Activated CD8-positive, alpha-beta T cell treated with anti-CD3 and anti-CD28 coated beads, Interleukin-2, amount 10 ng/mL, durations not matched to agents 7 days and 5 days (primary cell): Measurements from ENCODE around the gene ATXN10. TPM values are rescaled to one million over a fixed set of nuclear protein-coding genes. Genes with fewer than 3 reads are reported as not detected.

Experiments
- ATAC-seq: fragments of 150-1000 bp; cut with Tn5 transposase; one replicate; pipeline ENCODE4 v1.10.0; 2021; ENCODE audit warnings: moderate library complexity
- CTCF ChIA-PET: fragments of 350-600 bp; sonication (Branson Sonifier 250); formaldehyde crosslinking; loops from one replicate; lab custom pipeline; 2021; ENCODE audit warnings: antibody characterized with exemption; lab: Charles Lee
- POLR2A ChIA-PET: fragments of 350-600 bp; sonication (Branson Sonifier 250); formaldehyde crosslinking; loops from one replicate; lab custom pipeline; 2021; ENCODE audit warnings: antibody characterized with exemption; lab: Charles Lee
- DNase-seq: peaks from one replicate; pipeline ENCODE4 v3.0.0-alpha.2; 2020
- H3K27ac Mint-ChIP-seq: one replicate; pipeline ENCODE4 v1.8.0; 2021; ENCODE audit warnings: mild to moderate bottlenecking, mixed read lengths
- H3K27me3 Mint-ChIP-seq: one replicate; pipeline ENCODE4 v1.8.0; 2021; ENCODE audit warnings: low read depth, mixed read lengths
- H3K36me3 Mint-ChIP-seq: one replicate; pipeline ENCODE4 v1.8.0; 2021; ENCODE audit warnings: low read depth, mixed read lengths
- H3K4me1 Mint-ChIP-seq: one replicate; pipeline ENCODE4 v1.8.0; 2021; ENCODE audit warnings: low read depth, mixed read lengths
- H3K4me3 Mint-ChIP-seq: one replicate; pipeline ENCODE4 v1.8.0; 2021; ENCODE audit warnings: mild to moderate bottlenecking, mixed read lengths
- H3K9me3 Mint-ChIP-seq: one replicate; pipeline ENCODE4 v1.8.0; 2022; ENCODE audit warnings: mixed read lengths; ENCODE audit not compliant: insufficient read depth
- total RNA-seq, 2 experiments: library from RNA; stranded (reverse); gene quantifications; one replicate each; pipeline ENCODE4 v1.2.3, GENCODE V29; 2021

ATXN10 gene
- total RNA-seq, 2 experiments from 2014 or later: 106 to 114 TPM

DNA sequence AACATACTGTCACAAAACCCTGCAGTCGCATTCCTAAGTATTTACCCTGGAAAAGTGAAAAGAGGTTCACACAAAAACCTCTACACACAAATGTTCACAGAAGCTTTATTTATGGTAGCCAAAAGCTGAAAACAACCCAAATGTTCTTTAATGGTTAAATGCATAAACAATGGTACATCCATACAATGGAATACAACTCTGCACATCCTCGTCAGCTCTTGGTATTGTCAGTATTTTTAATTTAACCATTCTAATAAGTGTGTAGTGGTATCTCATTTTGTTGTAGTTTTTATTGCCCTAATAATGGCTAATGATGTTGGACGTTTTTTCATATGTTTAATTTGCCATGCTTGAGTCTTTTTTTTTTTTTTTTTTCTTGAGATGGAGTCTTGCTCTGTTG lies 99.4 kb downstream of the ATXN10 start:
- ATAC-seq (no peak), DNase-seq (no peak)
- POLR2A ChIA-PET: no interaction called here
- H3K4me3 Mint-ChIP-seq: no peak overlapping the region
- H3K27me3 Mint-ChIP-seq: no peaks in the 10 kb centered on the region
- no peaks in the 10 kb centered on the region for H3K9me3 Mint-ChIP-seq
- CTCF ChIA-PET: no interaction called here
- no peaks in the 10 kb centered on the region for H3K4me1 Mint-ChIP-seq
- peaks cover 7% of the 10 kb centered on the region for H3K36me3 Mint-ChIP-seq
- no peak overlapping the region for H3K27ac Mint-ChIP-seq

GRCh38 chr22:45771711-45772110 lies 100.1 kb downstream of the ATXN10 start:
- DNase-seq (no peak), ATAC-seq (no peak)
- Mint-ChIP-seq H3K27me3 (no peaks in the 10 kb centered on the region), H3K27ac (no peak overlapping the region), H3K4me1 (no peaks in the 10 kb centered on the region), H3K4me3 (no peak overlapping the region), H3K9me3 (no peaks in the 10 kb centered on the region), H3K36me3 (peaks cover 7% of the 10 kb centered on the region)
- POLR2A ChIA-PET: no interaction called here
- CTCF ChIA-PET: no interaction called here

GRCh38 chr22:45772743-45773142 lies 101.1 kb downstream of the ATXN10 start:
- CTCF ChIA-PET: no interaction called here
- Mint-ChIP-seq H3K36me3 (peaks cover 7% of the 10 kb centered on the region), H3K4me3 (no peak overlapping the region), H3K27ac (no peak overlapping the region), H3K4me1 (no peaks in the 10 kb centered on the region), H3K27me3 (no peaks in the 10 kb centered on the region), H3K9me3 (no peaks in the 10 kb centered on the region)
- DNase-seq (no peak), ATAC-seq (no peak)
- POLR2A ChIA-PET: no interaction called here

DNA sequence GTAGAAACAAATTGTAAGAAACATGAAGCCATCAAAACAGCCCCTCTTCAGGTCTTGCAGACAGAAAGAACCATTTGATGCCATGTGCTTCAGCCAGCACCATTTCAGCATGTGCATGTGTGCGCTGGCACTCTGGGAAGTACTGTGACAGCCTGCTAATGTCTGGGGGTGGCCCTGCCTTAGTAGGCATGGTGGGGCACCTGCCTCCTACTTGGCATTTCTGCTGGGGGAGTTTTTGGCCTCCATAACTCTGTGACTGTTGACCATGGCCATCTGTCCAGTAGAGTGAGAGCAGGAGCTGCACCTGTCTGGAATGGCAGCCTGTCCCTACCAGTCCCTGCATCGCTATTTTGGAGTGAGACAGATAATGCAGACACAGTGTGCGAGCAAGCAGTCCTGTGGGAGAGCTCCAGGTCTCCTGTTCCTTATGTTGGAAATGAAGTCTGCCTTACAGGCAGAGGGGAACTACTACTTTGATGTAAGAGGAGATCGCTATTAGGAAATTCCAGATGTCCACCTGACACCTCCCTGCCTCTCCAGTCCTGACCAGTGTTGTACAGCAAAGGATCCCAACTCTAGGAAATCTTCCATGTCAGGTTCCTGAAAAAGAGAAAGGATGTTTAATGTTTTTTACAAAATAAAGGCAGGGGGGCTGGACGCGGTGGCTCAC lies 102.5 kb downstream of the ATXN10 start:
- H3K4me3 Mint-ChIP-seq: no peak overlapping the region
- ATAC-seq (no peak), DNase-seq (no peak)
- H3K27me3 Mint-ChIP-seq: no peaks in the 10 kb centered on the region
- POLR2A ChIA-PET: no interaction called here
- H3K4me1 Mint-ChIP-seq: no peaks in the 10 kb centered on the region
- CTCF ChIA-PET: no interaction called here
- peaks cover 6% of the 10 kb centered on the region for H3K36me3 Mint-ChIP-seq
- no peaks in the 10 kb centered on the region for H3K9me3 Mint-ChIP-seq
- H3K27ac Mint-ChIP-seq: no peak overlapping the region

GRCh38 chr22:45775062-45775461 lies 103.4 kb downstream of the ATXN10 start:
- no peak for ATAC-seq
- Mint-ChIP-seq H3K27ac (no peak overlapping the region), H3K4me1 (no peaks in the 10 kb centered on the region), H3K4me3 (no peak overlapping the region), H3K9me3 (no peaks in the 10 kb centered on the region), H3K27me3 (no peaks in the 10 kb centered on the region), H3K36me3 (peaks cover 3% of the 10 kb centered on the region)
- ChIA-PET POLR2A (no interaction called here), CTCF (no interaction called here)
- no peak for DNase-seq

GRCh38 chr22:45775569-45776312 lies 104.1 kb downstream of the ATXN10 start:
- no peak overlapping the region for H3K4me3 Mint-ChIP-seq
- ATAC-seq: no peak
- no peaks in the 10 kb centered on the region for H3K4me1 Mint-ChIP-seq
- ChIA-PET POLR2A (no interaction called here), CTCF (no interaction called here)
- H3K27me3 Mint-ChIP-seq: no peaks in the 10 kb centered on the region
- H3K27ac Mint-ChIP-seq: no peak overlapping the region
- H3K36me3 Mint-ChIP-seq: no peaks in the 10 kb centered on the region
- no peaks in the 10 kb centered on the region for H3K9me3 Mint-ChIP-seq
- DNase-seq: no peak

GRCh38 chr22:45776313-45776585 lies 104.6 kb downstream of the ATXN10 start:
- no peaks in the 10 kb centered on the region for H3K9me3 Mint-ChIP-seq
- no peaks in the 10 kb centered on the region for H3K27me3 Mint-ChIP-seq
- no peak for DNase-seq
- H3K4me3 Mint-ChIP-seq: no peak overlapping the region
- H3K36me3 Mint-ChIP-seq: no peaks in the 10 kb centered on the region
- no peaks in the 10 kb centered on the region for H3K4me1 Mint-ChIP-seq
- CTCF ChIA-PET: interaction anchor here (0.8 kb wide), 1 partner anchor 87 kb away, joined by 3 read pairs; no protein-coding TSS in a partner anchor
- no peak for ATAC-seq
- POLR2A ChIA-PET: interaction anchor here (0.7 kb wide), 1 partner anchor 221 kb away, joined by 3 read pairs; no protein-coding TSS in a partner anchor
- no peak overlapping the region for H3K27ac Mint-ChIP-seq

GRCh38 chr22:45777046-45777851 lies 105.6 kb downstream of the ATXN10 start:
- ChIA-PET CTCF (interaction anchor here (0.8 kb wide), 1 partner anchor 86 kb away, joined by 3 read pairs; no protein-coding TSS in a partner anchor), POLR2A (interaction anchor here (0.7 kb wide), 1 partner anchor 220 kb away, joined by 3 read pairs; no protein-coding TSS in a partner anchor)
- Mint-ChIP-seq H3K27ac (no peak overlapping the region), H3K4me3 (no peak overlapping the region), H3K9me3 (no peaks in the 10 kb centered on the region), H3K36me3 (no peaks in the 10 kb centered on the region), H3K4me1 (no peaks in the 10 kb centered on the region), H3K27me3 (no peaks in the 10 kb centered on the region)
- DNase-seq: no peak
- ATAC-seq: no peak

DNA sequence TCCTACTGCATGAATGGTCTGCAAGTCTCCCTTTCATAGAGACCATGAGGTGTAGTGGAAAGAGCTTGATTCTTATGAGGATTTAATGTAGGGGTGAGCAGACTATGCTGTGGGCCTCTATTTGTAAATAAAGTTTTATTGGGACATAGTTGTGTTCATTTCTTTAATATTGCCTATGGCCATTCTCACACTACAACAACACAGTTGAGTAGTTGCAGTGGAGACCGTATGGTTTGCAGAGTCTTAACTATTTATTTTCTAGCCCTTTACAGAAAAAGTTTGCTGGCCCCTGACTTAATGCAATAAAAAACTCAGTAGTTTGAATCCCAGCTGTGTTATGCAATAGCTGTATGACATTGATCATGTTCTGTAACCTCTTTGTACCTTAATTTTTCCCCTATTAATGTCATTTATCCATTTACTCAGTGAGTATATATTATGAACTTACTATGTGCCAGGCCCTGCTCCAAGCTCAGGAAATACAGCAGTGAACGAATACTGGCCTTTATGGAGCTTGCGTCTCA lies 106.3 kb downstream of the ATXN10 start:
- Mint-ChIP-seq H3K4me1 (no peaks in the 10 kb centered on the region), H3K4me3 (no peak overlapping the region), H3K27me3 (no peaks in the 10 kb centered on the region), H3K27ac (no peak overlapping the region), H3K36me3 (no peaks in the 10 kb centered on the region), H3K9me3 (no peaks in the 10 kb centered on the region)
- ATAC-seq (no peak), DNase-seq (no peak)
- ChIA-PET CTCF (interaction anchor here (1.0 kb wide), 1 partner anchor 39 kb away, joined by 3 read pairs; no protein-coding TSS in a partner anchor), POLR2A (no interaction called here)

- POLR2A ChIA-PET: no interaction called here
- H3K9me3 Mint-ChIP-seq: no peaks in the 10 kb centered on the region
- CTCF ChIA-PET: no interaction called here
- no peaks in the 10 kb centered on the region for H3K4me1 Mint-ChIP-seq
- H3K27me3 Mint-ChIP-seq: no peaks in the 10 kb centered on the region
- H3K4me3 Mint-ChIP-seq: no peak overlapping the region
- no peaks in the 10 kb centered on the region for H3K36me3 Mint-ChIP-seq
- no peak overlapping the region for H3K27ac Mint-ChIP-seq
- DNase-seq: no peak
- no peak for ATAC-seq
Observed at GRCh38 chr22:45781459-45781858, 109.8 kb downstream of the ATXN10 start.

DNA sequence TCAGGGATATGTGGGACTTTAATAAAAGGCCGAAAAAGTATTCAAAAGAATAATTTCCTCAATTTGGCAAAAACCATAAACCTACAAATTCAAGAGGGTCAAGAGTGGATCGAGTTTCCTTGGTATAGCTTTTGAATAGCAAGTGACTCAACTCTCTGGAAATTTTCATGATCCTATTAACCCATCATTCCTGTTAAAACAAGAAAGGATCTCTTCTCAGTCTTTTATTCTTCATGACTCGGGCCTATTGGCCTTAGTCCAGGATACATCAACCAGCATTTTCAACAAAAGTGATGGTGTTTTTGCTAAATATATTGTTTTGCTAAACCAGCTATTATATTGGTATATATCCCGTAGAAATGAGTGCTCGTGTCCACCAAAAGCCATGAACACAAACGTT lies 110.3 kb downstream of the ATXN10 start:
- Mint-ChIP-seq H3K4me3 (no peak overlapping the region), H3K27me3 (no peaks in the 10 kb centered on the region), H3K9me3 (no peaks in the 10 kb centered on the region), H3K36me3 (no peaks in the 10 kb centered on the region), H3K27ac (no peak overlapping the region), H3K4me1 (no peaks in the 10 kb centered on the region)
- ChIA-PET POLR2A (no interaction called here), CTCF (no interaction called here)
- ATAC-seq (no peak), DNase-seq (no peak)

DNA sequence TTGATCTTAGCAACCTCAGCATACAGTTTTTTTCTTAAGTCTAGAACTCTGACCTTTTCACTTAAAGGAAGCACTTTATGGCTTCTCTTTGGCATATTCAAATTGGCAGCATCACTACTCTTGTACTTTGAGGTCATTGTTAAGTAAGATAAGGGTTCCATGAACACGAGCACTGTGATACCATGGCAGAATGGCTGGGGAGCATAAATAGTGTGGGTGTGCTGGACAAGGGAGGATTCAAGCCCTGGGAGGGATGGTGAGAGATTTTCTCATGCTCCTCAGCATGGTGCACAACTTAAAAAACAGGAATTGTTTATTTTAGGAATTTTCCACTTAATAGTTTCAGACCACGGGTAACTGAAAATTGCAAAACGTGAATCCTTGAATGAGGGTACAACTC lies 111.4 kb downstream of the ATXN10 start:
- ATAC-seq: no peak
- POLR2A ChIA-PET: no interaction called here

More for the DNA sequence above, 111.4 kb downstream of the ATXN10 start:
- Mint-ChIP-seq H3K27me3 (no peaks in the 10 kb centered on the region), H3K9me3 (no peaks in the 10 kb centered on the region), H3K27ac (no peak overlapping the region), H3K4me1 (no peaks in the 10 kb centered on the region), H3K4me3 (no peak overlapping the region), H3K36me3 (no peaks in the 10 kb centered on the region)
- CTCF ChIA-PET: no interaction called here
- no peak for DNase-seq
